Mesodermal cell (in vitro differentiated cells): ENCODE measurements around the gene TMEM200A.

Source experiments
- H3K27ac ChIP-seq: 2 replicates; pipeline ENCODE4 v1.7.0; 2013; ENCODE audit warnings: mild to moderate bottlenecking, low read depth, low read length, moderate library complexity; ENCODE audit not compliant: severe bottlenecking
- H3K36me3 ChIP-seq: 2 replicates; pipeline ENCODE4 v1.7.1; 2013; ENCODE audit warnings: mild to moderate bottlenecking, low read length, moderate library complexity; ENCODE audit not compliant: control insufficient read depth, insufficient read depth
- H3K4me1 ChIP-seq: one replicate; pipeline ENCODE4 v1.7.1; 2013; ENCODE audit warnings: mild to moderate bottlenecking, low read length; ENCODE audit not compliant: insufficient read depth, control insufficient read depth, poor library complexity, severe bottlenecking
- H3K4me3 ChIP-seq: 2 replicates; pipeline ENCODE4 v1.7.0; 2013; ENCODE audit warnings: low read length, control low read depth, mild to moderate bottlenecking; ENCODE audit not compliant: insufficient read depth, poor library complexity, severe bottlenecking; ENCODE audit errors: extremely low read depth
- H3K9me3 ChIP-seq: 2 replicates; pipeline ENCODE4 v1.7.1; 2013; ENCODE audit warnings: mild to moderate bottlenecking, low read length, moderate library complexity; ENCODE audit not compliant: control insufficient read depth
- WGBS, 2 experiments: methylation state at CpG; one replicate each; pipeline ENCODE4 v1.1.5; 2013; ENCODE audit warnings: missing lambda C conversion rate in 2 of 2; ENCODE audit not compliant: insufficient coverage in 2 of 2; 5-methylcytosine and 5-hydroxymethylcytosine counted together

Gene TMEM200A

GRCh38 chr6:130377915-130378314, 12.1 kb downstream of the TMEM200A start:
- no peaks in the 10 kb centered on the region for H3K4me1 ChIP-seq
- H3K36me3 ChIP-seq: no peaks in the 10 kb centered on the region
- H3K4me3 ChIP-seq: no peak overlapping the region
- no peaks in the 10 kb centered on the region for H3K9me3 ChIP-seq
- WGBS, 2 experiments: 83 to 95% methylated on average over 1 of the region's 2 CpGs
- H3K27ac ChIP-seq: no peak overlapping the region

DNA sequence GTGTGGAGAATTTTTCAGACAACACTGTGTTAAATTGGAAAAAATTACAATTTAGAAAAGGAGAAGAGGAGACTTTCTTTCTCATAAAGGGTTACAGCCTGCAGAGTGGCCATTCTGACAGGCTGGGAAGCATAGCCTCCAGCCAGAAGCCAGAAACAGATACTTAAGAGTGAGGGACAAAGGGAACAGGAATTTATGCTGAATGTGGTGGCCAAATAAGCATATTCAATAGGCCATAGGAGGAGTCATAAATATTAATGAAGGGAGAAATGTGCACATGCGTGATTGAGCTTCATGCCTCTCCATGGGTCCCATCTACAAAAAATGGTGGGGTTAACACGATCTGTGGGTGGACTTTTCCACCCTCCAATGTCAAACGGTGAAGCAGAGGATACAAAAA, 13.4 kb downstream of the TMEM200A start:
- no peaks in the 10 kb centered on the region for H3K36me3 ChIP-seq
- no peak overlapping the region for H3K27ac ChIP-seq
- H3K4me1 ChIP-seq: no peaks in the 10 kb centered on the region
- no peak overlapping the region for H3K4me3 ChIP-seq
- no peaks in the 10 kb centered on the region for H3K9me3 ChIP-seq
- WGBS, 2 experiments: 100% methylated on average over 1 of the region's 3 CpGs

- H3K4me3 ChIP-seq: no peak overlapping the region
- H3K36me3 ChIP-seq: no peaks in the 10 kb centered on the region
- no peak overlapping the region for H3K27ac ChIP-seq
- H3K9me3 ChIP-seq: no peaks in the 10 kb centered on the region
- no peaks in the 10 kb centered on the region for H3K4me1 ChIP-seq
These were observed 15.2 kb downstream of the TMEM200A start for GRCh38 chr6:130381012-130381411.

- no peaks in the 10 kb centered on the region for H3K9me3 ChIP-seq
- no peaks in the 10 kb centered on the region for H3K36me3 ChIP-seq
- no peak overlapping the region for H3K4me3 ChIP-seq
- H3K4me1 ChIP-seq: no peaks in the 10 kb centered on the region
- WGBS, 2 experiments: 73 to 89% methylated on average over 2 to 6 of the region's 7 CpGs
- H3K27ac ChIP-seq: no peak overlapping the region
These were observed 15.9 kb downstream of the TMEM200A start for GRCh38 chr6:130381459-130382380.

GRCh38 chr6:130382872-130383490, 17.2 kb downstream of the TMEM200A start:
- no peaks in the 10 kb centered on the region for H3K4me1 ChIP-seq

DNA sequence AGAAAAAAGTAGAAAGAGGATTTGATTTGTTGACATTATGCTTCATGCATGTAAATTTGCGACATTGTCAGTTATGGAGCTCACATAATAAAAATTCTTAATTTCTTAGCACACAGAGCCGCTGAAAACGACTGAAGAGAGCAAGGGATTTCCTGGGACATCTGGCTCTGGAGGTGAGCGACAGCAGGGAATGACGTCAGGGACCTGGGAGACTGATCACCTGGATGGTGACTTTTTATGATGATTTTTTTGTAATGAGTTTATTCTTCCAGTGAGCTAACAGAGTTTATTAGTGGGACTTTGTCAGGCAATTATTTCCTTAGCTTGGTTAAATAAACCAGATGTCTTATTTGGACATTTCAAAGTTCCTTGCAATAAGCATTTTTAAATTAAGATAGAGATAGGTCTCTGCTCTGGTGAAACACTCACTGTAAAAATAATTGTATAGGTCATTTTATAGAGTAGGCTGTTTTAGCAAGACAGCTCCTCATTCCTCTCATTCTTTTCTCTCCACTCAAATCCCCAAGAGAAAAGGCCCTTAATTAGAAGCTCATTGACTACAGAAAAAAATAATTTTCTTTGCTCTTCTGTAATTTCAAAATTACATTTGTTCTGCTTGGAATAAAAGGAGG, 19.4 kb downstream of the TMEM200A start:
- H3K4me1 ChIP-seq: no peaks in the 10 kb centered on the region
- no peak overlapping the region for H3K4me3 ChIP-seq
- no peaks in the 10 kb centered on the region for H3K9me3 ChIP-seq
- WGBS, 2 experiments: 89 to 100% methylated on average over 3 to 4 of the region's 5 CpGs
- H3K36me3 ChIP-seq: no peaks in the 10 kb centered on the region
- no peak overlapping the region for H3K27ac ChIP-seq

More at GRCh38 chr6:130382872-130383490, 17.2 kb downstream of the TMEM200A start:
- Histone ChIP-seq H3K9me3 (no peaks in the 10 kb centered on the region), H3K4me3 (no peak overlapping the region), H3K27ac (no peak overlapping the region), H3K36me3 (no peaks in the 10 kb centered on the region)
- 78 to 92% methylated on average over 4 to 7 of the region's 9 CpGs for WGBS, 2 experiments

DNA sequence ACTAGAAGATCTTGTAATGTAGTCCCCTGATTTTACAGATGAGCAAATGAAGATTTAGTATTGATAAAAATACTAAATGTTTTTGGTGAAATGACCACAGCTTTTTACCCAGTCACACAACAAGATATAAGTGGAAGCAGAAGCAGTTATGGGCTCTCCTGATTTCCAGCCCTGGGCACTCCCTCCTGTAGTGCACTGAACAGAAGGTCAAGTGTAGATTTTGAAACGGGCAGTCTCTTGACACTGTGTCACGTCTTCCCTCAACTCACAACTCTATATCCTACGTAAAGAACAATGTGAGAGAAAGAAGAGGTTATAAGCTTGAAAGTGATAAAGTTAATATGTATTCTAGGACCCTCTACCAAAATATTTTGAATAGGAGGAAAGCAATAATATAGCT, 23.3 kb downstream of the TMEM200A start:
- Histone ChIP-seq H3K4me1 (no peaks in the 10 kb centered on the region), H3K4me3 (no peak overlapping the region), H3K36me3 (no peaks in the 10 kb centered on the region), H3K9me3 (no peaks in the 10 kb centered on the region), H3K27ac (no peak overlapping the region)
- WGBS, 2 experiments: no CpG with 5 or more reads among the region's 3 CpGs

DNA sequence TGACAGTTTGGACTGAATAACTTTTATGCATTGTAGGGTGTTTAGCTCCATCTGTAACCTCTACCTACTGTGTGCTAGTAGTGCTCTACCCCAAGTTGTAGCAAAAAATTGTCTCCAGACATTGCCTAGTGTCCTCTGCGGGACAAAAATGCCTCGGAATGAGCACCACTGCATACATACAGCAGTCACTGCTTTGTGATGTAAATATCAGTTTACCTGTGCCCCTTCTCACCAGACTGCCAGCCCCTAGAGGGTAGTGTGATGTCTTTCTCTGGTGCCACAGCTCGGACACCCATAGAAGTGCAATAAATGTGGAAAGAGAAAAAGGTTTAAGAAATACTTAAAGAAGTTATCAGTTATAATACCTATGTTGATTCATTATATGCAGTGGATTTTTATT, 25.1 kb downstream of the TMEM200A start:
- 90 to 100% methylated on average over 2 of the region's 3 CpGs for WGBS, 2 experiments

DNA sequence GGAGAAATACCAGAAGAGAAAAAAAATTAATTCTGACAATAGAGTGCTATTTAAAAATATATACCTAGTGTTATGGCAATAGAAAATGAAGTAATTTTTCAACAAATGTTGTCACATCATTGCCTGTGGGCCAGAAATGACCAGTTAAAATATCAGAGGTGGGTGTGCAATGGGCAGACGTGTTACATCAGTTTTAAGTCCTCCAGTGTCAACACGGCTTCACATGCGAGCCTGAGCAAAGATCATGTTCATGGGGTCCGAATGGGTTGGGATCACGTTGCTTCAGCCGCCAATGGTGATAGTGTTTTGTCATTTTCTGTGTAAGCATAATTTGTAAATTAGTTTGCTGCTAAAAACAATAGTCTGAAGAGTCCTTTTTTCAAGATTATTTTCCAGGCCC, 27.5 kb downstream of the TMEM200A start:
- Histone ChIP-seq H3K27ac (no peak overlapping the region), H3K9me3 (no peaks in the 10 kb centered on the region), H3K36me3 (no peaks in the 10 kb centered on the region), H3K4me3 (no peak overlapping the region), H3K4me1 (no peaks in the 10 kb centered on the region)
- 92 to 93% methylated on average over 6 of the region's 6 CpGs for WGBS, 2 experiments

More for the DNA sequence above, 25.1 kb downstream of the TMEM200A start:
- H3K4me1 ChIP-seq: no peaks in the 10 kb centered on the region
- no peak overlapping the region for H3K27ac ChIP-seq
- no peak overlapping the region for H3K4me3 ChIP-seq
- no peaks in the 10 kb centered on the region for H3K9me3 ChIP-seq
- no peaks in the 10 kb centered on the region for H3K36me3 ChIP-seq

DNA sequence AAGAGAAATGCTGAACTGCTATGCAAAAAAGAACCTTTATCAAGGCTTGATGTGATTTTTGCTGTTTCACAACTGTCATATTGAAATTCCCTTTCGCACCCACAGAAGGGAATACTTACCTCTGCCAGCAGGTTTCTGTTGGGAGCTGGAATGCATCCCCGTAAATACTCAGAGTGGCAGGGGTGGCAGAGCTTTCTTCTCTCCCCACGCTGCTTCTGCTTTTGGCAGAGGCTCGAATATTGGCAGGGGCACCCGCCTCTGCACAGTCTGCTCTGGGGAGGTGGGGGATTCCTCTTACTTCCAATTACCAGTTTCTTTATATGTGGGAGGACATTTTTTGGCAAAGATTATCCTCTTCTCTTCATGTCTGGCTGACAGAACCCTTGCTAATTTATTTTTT, 28.4 kb downstream of the TMEM200A start:
- no peak overlapping the region for H3K4me3 ChIP-seq
- H3K36me3 ChIP-seq: no peaks in the 10 kb centered on the region
- no peak overlapping the region for H3K27ac ChIP-seq
- no peaks in the 10 kb centered on the region for H3K9me3 ChIP-seq
- no peaks in the 10 kb centered on the region for H3K4me1 ChIP-seq
- WGBS, 2 experiments: 96 to 100% methylated on average over 1 to 3 of the region's 5 CpGs
